H1 (cell line): ENCODE results near the gene LRRTM4. TPM values are rescaled to one million over a fixed set of nuclear protein-coding genes. Genes with fewer than 3 reads are reported as not detected.

Experiments
- CTCF ChIA-PET: fragments of 300-600 bp; sonication (Branson Sonifier 250); formaldehyde crosslinking; loops from one replicate; lab custom pipeline; 2021; ENCODE audit not compliant: partially characterized antibody; lab: Charles Lee
- POLR2A ChIA-PET: fragments of 300-600 bp; sonication (Branson Sonifier 250); formaldehyde crosslinking; loops from one replicate; lab custom pipeline; 2021; ENCODE audit warnings: inconsistent platforms; ENCODE audit not compliant: partially characterized antibody; lab: Charles Lee
- DNase-seq, 2 experiments: peaks; one replicate each; pipeline versions ENCODE4 v3.0.0 to v3.0.0-alpha.2; 2010 to 2022; ENCODE audit warnings: low spot score in 2 of 2, low read depth in 1 of 2, mixed read lengths in 1 of 2
- FAIRE-seq: peaks from 2 replicates; lab custom pipeline; 2011; peaks lifted over from hg19 to GRCh38; lab: Jason Lieb, UNC
- H2AFZ ChIP-seq: 2 replicates; pipeline ENCODE4 v1.8.1; 2012; ENCODE audit warnings: low read length, inconsistent platforms
- H2AK5ac ChIP-seq: 2 replicates; pipeline ENCODE4 v1.6.1; 2013; ENCODE audit warnings: low read depth, low read length
- H2BK120ac ChIP-seq: replicated peaks from 2 replicates; pipeline ENCODE3; 2013; ENCODE audit warnings: low read depth, low read length, inconsistent platforms
- H2BK12ac ChIP-seq: 2 replicates; pipeline ENCODE4 v1.6.1; 2013; ENCODE audit warnings: low read depth, low read length
- H2BK15ac ChIP-seq: 2 replicates; pipeline ENCODE4 v1.6.1; 2013; ENCODE audit warnings: low read length
- H2BK20ac ChIP-seq: 2 replicates; pipeline ENCODE4 v1.6.1; 2013; ENCODE audit warnings: low read length
- H2BK5ac ChIP-seq: 2 replicates; pipeline ENCODE4 v1.6.1; 2013; ENCODE audit warnings: low read depth, low read length
- H3K14ac ChIP-seq: 2 replicates; pipeline ENCODE4 v1.6.1; 2013; ENCODE audit warnings: inconsistent platforms; ENCODE audit not compliant: insufficient read length
- H3K18ac ChIP-seq: 2 replicates; pipeline ENCODE4 v1.6.1; 2013; ENCODE audit warnings: low read length; ENCODE audit errors: extremely low read depth
- H3K23ac ChIP-seq: 2 replicates; pipeline ENCODE4 v1.6.1; 2013; ENCODE audit warnings: inconsistent platforms; ENCODE audit not compliant: insufficient read length
- H3K23me2 ChIP-seq: 2 replicates; pipeline ENCODE4 v1.6.1; 2013; ENCODE audit warnings: low read depth, low read length
- H3K27ac ChIP-seq: 2 replicates; pipeline ENCODE4 v1.6.1; 2011; ENCODE audit warnings: low read depth, low read length, inconsistent platforms
- H3K27me3 ChIP-seq, 4 experiments: replicated peaks in 1 of 4; 1 replicate in 1 of 4; 2 replicates in 3 of 4; pipeline versions ENCODE4 v1.6.1 to v1.8.1; 2011 to 2013; ENCODE audit warnings: low read length in 3 of 4, mild to moderate bottlenecking in 3 of 4, inconsistent platforms in 2 of 4, mixed read lengths in 2 of 4, moderate library complexity in 1 of 4; ENCODE audit not compliant: control insufficient read depth in 3 of 4, insufficient read depth in 3 of 4; ENCODE audit errors: extremely low read depth in 1 of 4
- H3K36me3 ChIP-seq, 4 experiments: 2 replicates each; pipeline versions ENCODE4 v1.6.1 to v1.8.1; 2011 to 2013; ENCODE audit warnings: mild to moderate bottlenecking in 4 of 4, low read length in 3 of 4, moderate library complexity in 2 of 4, control low read depth in 1 of 4, inconsistent platforms in 1 of 4; ENCODE audit not compliant: insufficient read depth in 4 of 4, control insufficient read depth in 2 of 4
- H3K4ac ChIP-seq: replicated peaks from 2 replicates; pipeline ENCODE3; 2013; ENCODE audit warnings: low read length, low read depth, mixed read lengths, inconsistent platforms; ENCODE audit not compliant: insufficient read length
- H3K4me1 ChIP-seq, 4 experiments: replicated peaks in 1 of 4; 1 replicate in 1 of 4; 2 replicates in 3 of 4; pipeline versions ENCODE4 v1.6.1 to v1.8.1; 2011 to 2013; ENCODE audit warnings: low read length in 3 of 4, inconsistent platforms in 2 of 4, mixed read lengths in 1 of 4; ENCODE audit not compliant: insufficient read depth in 4 of 4, control insufficient read depth in 3 of 4
- H3K4me2 ChIP-seq, 2 experiments: 2 replicates each; pipeline versions ENCODE4 v1.6.1 to v1.8.1; 2011 to 2013; ENCODE audit warnings: low read depth in 2 of 2, low read length in 2 of 2, control low read depth in 1 of 2, inconsistent platforms in 1 of 2, mild to moderate bottlenecking in 1 of 2; ENCODE audit not compliant: insufficient read depth in 1 of 2
- H3K4me3 ChIP-seq, 4 experiments: fragments of 200-600, 300-600 bp in 1 of 4; sonication (generic), shearing (Covaris generic), sonication (Bioruptor Twin) in 1 of 4; 2 replicates each; pipeline versions ENCODE4 v1.5.1 to v1.8.1; 2011 to 2016; ENCODE audit warnings: low read length in 4 of 4, low read depth in 3 of 4, control low read depth in 2 of 4, inconsistent platforms in 2 of 4, mild to moderate bottlenecking in 2 of 4, mixed read lengths in 1 of 4, moderate library complexity in 1 of 4; ENCODE audit not compliant: insufficient read depth in 2 of 4; ENCODE audit errors: extremely low read depth in 1 of 4
- H3K56ac ChIP-seq: replicated peaks from 2 replicates; pipeline ENCODE3; 2013; ENCODE audit warnings: low read depth, mild to moderate bottlenecking, mixed read lengths, low read length, inconsistent platforms; ENCODE audit not compliant: insufficient read length
- H3K79me1 ChIP-seq: 2 replicates; pipeline ENCODE4 v1.6.1; 2013; ENCODE audit warnings: low read depth, low read length, control low read depth
- H3K79me2 ChIP-seq, 2 experiments: 2 replicates each; pipeline versions ENCODE4 v1.6.1 to v1.8.1; 2012 to 2013; ENCODE audit warnings: low read length in 2 of 2, mild to moderate bottlenecking in 2 of 2, inconsistent platforms in 1 of 2; ENCODE audit not compliant: insufficient read depth in 2 of 2, control insufficient read depth in 1 of 2
- H3K9ac ChIP-seq, 4 experiments: replicated peaks in 1 of 4; 1 replicate in 1 of 4; 2 replicates in 3 of 4; pipeline versions ENCODE4 v1.6.1 to v1.8.1; 2011 to 2013; ENCODE audit warnings: low read depth in 3 of 4, low read length in 3 of 4, control low read depth in 2 of 4, mild to moderate bottlenecking in 2 of 4, moderate library complexity in 2 of 4, inconsistent platforms in 1 of 4; ENCODE audit errors: extremely low read depth in 1 of 4
- H3K9me3 ChIP-seq, 2 experiments: 2 replicates each; pipeline versions ENCODE4 v1.6.1 to v1.8.1; 2012 to 2013; ENCODE audit warnings: mild to moderate bottlenecking in 2 of 2, moderate library complexity in 2 of 2, control low read depth in 1 of 2, inconsistent platforms in 1 of 2, low read depth in 1 of 2, low read length in 1 of 2, mixed read lengths in 1 of 2; ENCODE audit not compliant: insufficient read depth in 2 of 2
- H4K20me1 ChIP-seq, 2 experiments: replicated peaks in 1 of 2; 2 replicates each; pipeline versions ENCODE3 to v1.8.1; 2011 to 2013; ENCODE audit warnings: inconsistent platforms in 2 of 2, low read length in 2 of 2, mild to moderate bottlenecking in 1 of 2; ENCODE audit not compliant: insufficient read depth in 2 of 2, control insufficient read depth in 1 of 2
- H4K5ac ChIP-seq: 2 replicates; pipeline ENCODE4 v1.6.1; 2013; ENCODE audit warnings: low read length, low read depth, mixed read lengths, inconsistent platforms; ENCODE audit not compliant: insufficient read length
- H4K8ac ChIP-seq: 2 replicates; pipeline ENCODE4 v1.8.0; 2013; ENCODE audit warnings: mild to moderate bottlenecking, moderate library complexity, low read length, inconsistent platforms; ENCODE audit not compliant: insufficient read depth; ENCODE audit errors: extremely low read depth
- H4K91ac ChIP-seq: replicated peaks from 2 replicates; pipeline ENCODE3; 2013; ENCODE audit warnings: low read length, mixed read lengths, inconsistent platforms; ENCODE audit not compliant: insufficient read length
- ASH2L ChIP-seq: fragments of 200-600, 300-600 bp; sonication (generic); IDR thresholded peaks from one replicate; pipeline ENCODE4 v1.7.1; 2017; ENCODE audit warnings: low read length
- CBX5 ChIP-seq: fragments of 300-800, 300-1000 bp; sonication (generic); IDR thresholded peaks from 2 replicates; pipeline ENCODE4 v1.7.1; 2016; ENCODE audit warnings: antibody characterized with exemption, low read length, low read depth
- CHD1 ChIP-seq: IDR thresholded peaks from 2 replicates; pipeline ENCODE4 v1.6.1; 2012; ENCODE audit warnings: low read depth, low read length, improper control_type of control experiment
- CREB1 ChIP-seq: IDR thresholded peaks from 2 replicates; pipeline ENCODE4 v1.6.1; 2012; ENCODE audit warnings: inconsistent platforms
- EZH2 ChIP-seq: fragments of 200-600 bp; sonication (generic); IDR thresholded peaks from 2 replicates; pipeline ENCODE4 v1.7.1; 2012; ENCODE audit warnings: low read depth, mild to moderate bottlenecking, moderate library complexity, low read length, inconsistent platforms; ENCODE audit not compliant: severe bottlenecking
- FOSL1 ChIP-seq: IDR thresholded peaks from 2 replicates; pipeline ENCODE4 v1.6.1; 2011; ENCODE audit warnings: mild to moderate bottlenecking, low read depth, low read length, moderate library complexity; ENCODE audit not compliant: insufficient read depth
- HDAC2 ChIP-seq, 2 experiments: fragments of 300-600 bp in 1 of 2; sonication (generic) in 1 of 2; IDR thresholded peaks; 2 replicates each; pipeline ENCODE4 v1.6.1; 2011 to 2012; ENCODE audit warnings: low read depth in 2 of 2, low read length in 2 of 2, mild to moderate bottlenecking in 2 of 2, moderate library complexity in 2 of 2, borderline replicate concordance in 1 of 2, inconsistent platforms in 1 of 2
- KDM1A ChIP-seq: fragments of 200-600, 300-600 bp; sonication (generic); IDR thresholded peaks from 2 replicates; pipeline ENCODE4 v1.7.1; 2016; ENCODE audit warnings: mild to moderate bottlenecking, low read length, borderline replicate concordance
- POLR2A ChIP-seq, 2 experiments: IDR thresholded peaks; 1 replicate in 1 of 2; 2 replicates in 1 of 2; pipeline ENCODE4 v1.6.1; 2011; ENCODE audit warnings: low read depth in 2 of 2, low read length in 2 of 2, mild to moderate bottlenecking in 2 of 2; ENCODE audit errors: control extremely low read depth in 1 of 2
- POU5F1 ChIP-seq: IDR thresholded peaks from 2 replicates; pipeline ENCODE4 v1.6.1; 2011; ENCODE audit warnings: low read depth, mild to moderate bottlenecking, low read length, moderate library complexity
- RAD21 ChIP-seq, 2 experiments: IDR thresholded peaks in 1 of 2; conservative IDR thresholded peaks in 1 of 2; 2 replicates each; pipeline ENCODE4 v1.6.1; 2011; ENCODE audit warnings: low read depth in 2 of 2, low read length in 2 of 2, improper control_type of control experiment in 1 of 2, inconsistent platforms in 1 of 2, mild to moderate bottlenecking in 1 of 2, moderate library complexity in 1 of 2
- RBBP5 ChIP-seq: IDR thresholded peaks from 2 replicates; pipeline ENCODE4 v1.7.1; 2012; ENCODE audit warnings: low read depth, mild to moderate bottlenecking, inconsistent platforms, low read length, moderate library complexity, borderline replicate concordance
- SIX5 ChIP-seq: IDR thresholded peaks from 2 replicates; pipeline ENCODE4 v1.6.1; 2011; ENCODE audit warnings: mild to moderate bottlenecking, low read depth, low read length
- TEAD4 ChIP-seq: IDR thresholded peaks from 2 replicates; pipeline ENCODE4 v1.6.1; 2012; ENCODE audit warnings: low read depth, low read length, inconsistent platforms, mixed read lengths
- WGBS, 2 experiments: shearing (Covaris generic) in 1 of 2; methylation state at CpG; one replicate each; pipeline versions ENCODE4 v1.1.6 to v1.1.7; 2013 to 2015; ENCODE audit warnings: low lambda C conversion rate in 2 of 2, mixed read lengths in 2 of 2, inconsistent platforms in 1 of 2, low coverage in 1 of 2, missing lambda C conversion rate in 1 of 2; ENCODE audit not compliant: insufficient replicate concordance in 2 of 2, insufficient coverage in 1 of 2, insufficient read length in 1 of 2; ENCODE audit errors: extremely low coverage in 1 of 2, missing lambda C conversion rate in 1 of 2; 5-methylcytosine and 5-hydroxymethylcytosine counted together
- polyA plus RNA-seq, 7 experiments: library from polyadenylated mRNA; depleted of rRNA in 3 of 7; stranded (reverse) in 5 of 7; unstranded in 2 of 7; fragments of >200 nt in 5 of 7; fragments of 200-250 nt in 2 of 7; gene quantifications; 1 replicate in 5 of 7; 2 replicates in 1 of 7; 4 replicates in 1 of 7; pipeline versions ENCODE4 v1.2.1 to v1.2.3, GENCODE V29; 2011 to 2013; ENCODE audit warnings: missing spikeins in 2 of 7, mixed read lengths in 2 of 7
- total RNA-seq: library from RNA; stranded (reverse); fragmentation: NEBNext Ultra II Directional; extraction: Animal tissue kit (Norgen Biotek cat#: 25700); gene quantifications from 2 replicates; pipeline ENCODE4 v1.2.1, GENCODE V29; 2021
- TF ChIP-seq, protein P1 (sequence below): IDR thresholded peaks from 2 replicates; pipeline ENCODE4 v1.6.1; 2012; ENCODE audit warnings: inconsistent platforms

The LRRTM4 gene
- total and polyA plus RNA-seq, 2 of the 8 experiments (the other 6 are each of a cell fraction or from before 2014, with no cell fraction given), result 3.6 to 9.5 TPM

GRCh38 chr2:76745605-76746004 lies 776.6 kb downstream of the LRRTM4 start:
- H3K4me2 ChIP-seq, result no peak overlapping the region
- H4K91ac ChIP-seq, result no peak overlapping the region
- no peak overlapping the region for H3K9ac ChIP-seq
- no peak overlapping the region for H2BK12ac ChIP-seq
- no peaks in the 10 kb centered on the region for H3K79me1 ChIP-seq
- FAIRE-seq, result no peak
- no peak overlapping the region for H2BK5ac ChIP-seq
- H4K5ac ChIP-seq, result no peak overlapping the region
- no peak overlapping the region for H3K18ac ChIP-seq
- H2BK120ac ChIP-seq, result no peak overlapping the region
- no peaks in the 10 kb centered on the region for H3K23me2 ChIP-seq
- H4K20me1 ChIP-seq, result no peaks in the 10 kb centered on the region
- H3K9me3 ChIP-seq, result no peaks in the 10 kb centered on the region
- ChIA-PET CTCF (no interaction called here), POLR2A (no interaction called here)
- no peak overlapping the region for H2BK15ac ChIP-seq
- no peak overlapping the region for H3K27ac ChIP-seq
- no peak overlapping the region for H3K23ac ChIP-seq
- H3K27me3 ChIP-seq, result no peaks in the 10 kb centered on the region
- no peak overlapping the region for H3K14ac ChIP-seq
- H3K4ac ChIP-seq, result no peak overlapping the region
- H3K79me2 ChIP-seq, result no peaks in the 10 kb centered on the region
- H2AFZ ChIP-seq, result no peak overlapping the region
- H3K56ac ChIP-seq, result no peak overlapping the region
- H4K8ac ChIP-seq, result no peak overlapping the region
- H3K4me3 ChIP-seq, result no peak overlapping the region
- H2AK5ac ChIP-seq, result no peak overlapping the region
- H2BK20ac ChIP-seq, result no peak overlapping the region
- WGBS, 2 experiments, result 90% methylated on average over 2 of the region's 2 CpGs; no CpG with 5 or more reads in 1 of the 2 experiments
- DNase-seq, result no peak
- H3K36me3 ChIP-seq, result no peaks in the 10 kb centered on the region
- no peaks in the 10 kb centered on the region; a peak in 1 of 7 replicates for H3K4me1 ChIP-seq
- TF ChIP-seq RBBP5 (no peak), CHD1 (no peak), POU5F1 (no peak), FOSL1 (no peak), SIX5 (no peak), ASH2L (no peak), HDAC2 (IDR thresholded peaks at IDR 0.05; ENCODE audit: borderline replicate concordance in 1 of 2, low read depth in 2 of 2, low read length in 2 of 2) (no peak), RAD21 (IDR thresholded peaks at IDR 0.05 in 1 of 2, conservative IDR thresholded peaks at IDR 0.05 in 1 of 2; ENCODE audit: low read depth in 2 of 2, low read length in 2 of 2) (no peak), CBX5 (no peak), KDM1A (no peak), CREB1 (no peak), POLR2A (IDR thresholded peaks at IDR 0.05; ENCODE audit: control extremely low read depth in 1 of 2, low read depth in 2 of 2, low read length in 2 of 2) (no peak), EZH2 (no peak), TEAD4 (no peak)
- TF ChIP-seq, protein P1, sequence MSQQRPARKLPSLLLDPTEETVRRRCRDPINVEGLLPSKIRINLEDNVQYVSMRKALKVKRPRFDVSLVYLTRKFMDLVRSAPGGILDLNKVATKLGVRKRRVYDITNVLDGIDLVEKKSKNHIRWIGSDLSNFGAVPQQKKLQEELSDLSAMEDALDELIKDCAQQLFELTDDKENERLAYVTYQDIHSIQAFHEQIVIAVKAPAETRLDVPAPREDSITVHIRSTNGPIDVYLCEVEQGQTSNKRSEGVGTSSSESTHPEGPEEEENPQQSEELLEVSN, result no peak
